GM19452 (cell line): ENCODE measurements around the gene MAP1LC3B2.
"Not testable (repeated sequence)": the region's sequence is repeated elsewhere in the genome, so short reads cannot be mapped to it uniquely, and the experiment has no call there.

Experiments used
- ATAC-seq: cut with Tn5 transposase; IDR thresholded peaks from one replicate; pipeline ENCODE4 v1.9.1; 2021; ENCODE audit not compliant: unreplicated experiment

Gene MAP1LC3B2

DNA sequence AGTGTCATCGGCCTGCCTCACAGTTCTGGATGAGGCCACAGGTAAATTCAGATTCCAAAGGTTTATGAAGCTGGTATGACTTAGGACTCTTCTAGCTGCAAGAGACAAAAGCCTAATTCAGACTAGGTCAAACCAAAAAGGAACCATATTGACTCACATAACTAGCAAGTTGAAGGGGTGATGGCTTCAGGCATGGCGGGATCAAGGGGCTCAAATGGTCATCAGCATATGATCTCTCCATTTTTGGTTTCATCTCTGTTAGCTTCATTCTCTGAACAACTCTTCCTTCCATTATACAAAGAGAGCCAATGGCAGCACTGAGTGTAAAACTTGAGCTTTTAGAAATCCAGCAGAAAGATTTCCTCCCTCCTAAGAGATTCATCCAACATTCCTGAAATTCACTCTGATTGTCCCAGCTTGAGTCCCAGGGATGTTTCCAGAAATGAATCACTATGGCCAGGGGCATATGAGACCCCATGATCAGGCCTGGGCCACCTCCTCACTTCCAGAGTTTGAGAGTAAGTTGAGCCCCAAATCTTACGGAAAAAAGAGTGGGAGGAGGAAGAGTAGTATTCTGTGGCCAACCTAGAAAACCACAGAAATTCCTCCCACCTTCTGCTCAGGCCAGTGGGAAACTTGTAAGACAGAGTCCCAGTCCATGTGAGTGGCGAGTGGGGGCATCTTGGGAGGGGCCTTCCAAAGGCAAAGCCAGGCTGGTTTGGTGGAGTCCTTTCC, 2.0 kb upstream of the MAP1LC3B2 start:
- ATAC-seq = no peak

DNA sequence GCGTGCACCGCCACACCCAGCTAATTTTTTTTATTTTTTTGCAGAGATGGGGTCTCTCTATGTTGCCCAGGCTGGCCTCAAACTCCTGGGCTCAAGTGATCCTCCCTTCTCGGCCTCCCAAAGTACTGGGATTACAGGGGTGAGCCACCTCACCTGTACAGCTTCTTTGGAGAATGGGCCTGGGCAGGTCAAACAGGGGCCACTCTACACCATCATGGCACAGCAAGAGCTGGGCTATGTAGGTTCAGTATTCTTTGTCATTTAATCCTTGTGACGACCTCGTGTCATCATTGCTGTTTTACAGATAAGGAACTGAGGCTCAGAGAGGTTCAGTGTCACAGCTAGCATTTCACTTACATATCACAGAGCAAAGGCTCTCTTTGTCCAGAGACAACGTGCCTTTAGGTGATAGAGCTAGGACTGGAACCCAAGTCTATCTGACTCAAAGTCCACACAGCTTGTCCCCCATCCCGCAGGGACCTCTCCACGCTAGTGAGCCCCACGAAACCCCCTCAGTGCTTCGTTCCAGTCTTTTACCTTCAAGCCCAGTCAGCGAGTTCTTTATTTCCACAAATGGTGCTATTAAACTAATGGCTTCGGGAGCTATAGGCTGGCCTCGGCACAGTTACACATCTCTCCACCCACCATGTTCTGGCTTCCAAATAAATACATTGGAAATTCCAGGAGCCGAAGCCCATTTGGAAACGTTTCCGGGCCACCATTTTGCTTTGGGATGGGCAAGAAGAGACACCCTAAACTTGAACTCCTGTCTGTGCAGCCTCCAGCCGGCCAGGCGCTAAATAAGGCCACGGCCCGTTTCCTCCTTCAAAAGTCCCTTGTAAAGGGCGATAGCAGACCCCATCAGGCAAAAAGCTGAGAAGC, 660 bp upstream of the MAP1LC3B2 start:
- no peak for ATAC-seq

DNA sequence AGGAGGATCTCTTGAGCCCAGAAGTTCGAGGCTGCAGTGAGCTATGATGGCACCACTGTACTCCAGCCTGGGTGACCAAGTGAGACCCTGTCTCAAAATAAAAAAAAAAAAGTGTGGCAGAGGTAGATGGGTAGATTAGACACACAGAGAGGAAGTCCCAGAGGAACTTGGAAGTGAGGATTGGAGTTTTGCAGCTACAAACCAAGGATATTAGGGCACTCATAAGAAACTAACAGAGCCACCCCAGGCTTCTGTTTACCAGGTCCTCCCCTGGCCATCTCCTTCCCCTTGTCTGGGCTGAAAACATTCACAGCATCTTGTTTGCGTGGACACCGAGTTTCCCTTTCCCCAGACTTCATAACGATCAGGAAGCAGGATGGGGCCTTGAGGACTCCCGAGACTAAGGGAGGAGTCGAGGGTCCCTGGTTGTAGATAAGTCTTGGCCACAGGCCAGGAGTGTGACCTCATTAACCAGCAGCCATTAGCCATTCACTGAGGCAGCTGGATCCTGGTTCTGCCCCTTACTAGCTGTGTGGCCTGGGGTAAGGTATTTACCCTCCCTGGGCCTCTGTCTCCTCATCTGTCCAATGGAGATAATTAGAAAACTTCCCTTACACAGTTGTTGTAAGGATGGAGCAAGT, 2.1 kb downstream of the MAP1LC3B2 start:
- no peak for ATAC-seq

DNA sequence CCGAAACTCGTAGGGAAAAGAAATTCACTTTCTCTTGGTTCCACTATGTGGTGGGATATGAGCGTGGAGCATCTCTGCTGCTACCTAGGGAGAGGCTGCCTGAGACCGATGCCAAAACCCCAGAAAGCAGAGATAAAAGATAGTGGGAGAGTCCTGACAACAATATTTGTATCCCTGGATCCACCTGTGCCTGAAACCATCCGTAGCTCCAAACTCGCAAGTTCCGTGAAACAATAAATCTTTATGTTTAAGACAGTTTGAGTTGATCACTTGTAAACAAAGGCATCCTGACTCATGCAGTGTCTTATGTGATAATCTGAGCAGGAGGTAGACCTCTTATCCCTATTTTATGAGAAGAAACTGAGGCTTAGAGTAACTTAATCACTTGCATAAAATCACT, 2.9 kb downstream of the MAP1LC3B2 start:
- ATAC-seq = no peak

DNA sequence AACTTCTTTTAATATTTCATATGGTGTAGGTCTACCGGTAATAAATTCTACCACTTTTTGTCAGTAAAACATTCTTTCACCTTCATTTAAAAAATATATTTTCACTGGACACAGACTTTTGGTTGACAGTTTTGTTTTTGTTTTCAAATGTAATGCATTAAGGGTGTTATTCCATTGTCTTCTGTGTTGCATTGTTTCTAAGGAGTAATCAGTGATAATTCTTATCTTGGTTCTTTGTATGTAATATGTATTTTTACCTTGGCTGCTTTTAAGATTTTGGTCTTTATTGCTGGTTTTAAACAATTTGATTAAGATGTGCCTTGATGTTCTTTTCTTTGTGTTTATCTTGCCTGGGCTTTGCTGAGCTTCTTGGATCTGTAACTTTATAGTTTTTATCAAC, 4.1 kb downstream of the MAP1LC3B2 start:
- ATAC-seq = no peak

DNA sequence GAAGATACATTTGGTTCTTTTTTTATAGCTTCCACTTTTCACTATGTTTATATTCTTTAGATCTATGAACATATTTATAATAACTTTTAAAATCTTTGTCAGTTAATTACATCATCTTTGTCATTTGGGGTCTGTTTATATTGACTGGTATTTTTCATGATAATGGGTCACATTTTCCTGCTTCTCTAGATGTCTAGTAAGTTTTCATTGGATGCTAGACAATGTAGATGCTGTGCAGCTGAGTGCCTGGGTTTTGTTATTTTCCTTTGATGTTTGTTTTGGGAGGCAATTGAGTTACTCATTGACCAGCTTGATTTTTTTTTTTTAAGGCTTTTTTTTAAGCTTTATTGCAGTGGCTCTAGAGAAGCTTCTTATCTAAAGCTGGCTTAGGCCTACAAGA, 4.9 kb downstream of the MAP1LC3B2 start:
- ATAC-seq = no peak

DNA sequence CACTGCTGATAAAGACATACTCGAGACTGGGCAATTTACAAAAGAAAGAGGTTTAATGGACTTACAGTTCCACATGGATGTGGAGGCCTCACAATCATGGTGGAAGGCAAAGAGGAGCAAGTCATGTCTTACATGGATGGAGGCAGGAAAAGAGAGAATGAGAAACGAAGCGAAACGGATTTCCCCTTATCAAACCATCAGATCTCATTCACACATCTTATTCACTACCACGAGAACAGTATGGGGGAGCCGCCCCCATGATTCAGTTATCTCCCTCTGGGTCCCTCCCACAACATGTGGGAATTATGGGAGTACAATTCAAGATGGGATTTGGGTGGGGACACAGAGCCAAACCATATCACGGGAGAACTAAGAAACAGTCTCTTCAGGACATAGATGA, 6.0 kb downstream of the MAP1LC3B2 start:
- ATAC-seq = not testable (repeated sequence)

DNA sequence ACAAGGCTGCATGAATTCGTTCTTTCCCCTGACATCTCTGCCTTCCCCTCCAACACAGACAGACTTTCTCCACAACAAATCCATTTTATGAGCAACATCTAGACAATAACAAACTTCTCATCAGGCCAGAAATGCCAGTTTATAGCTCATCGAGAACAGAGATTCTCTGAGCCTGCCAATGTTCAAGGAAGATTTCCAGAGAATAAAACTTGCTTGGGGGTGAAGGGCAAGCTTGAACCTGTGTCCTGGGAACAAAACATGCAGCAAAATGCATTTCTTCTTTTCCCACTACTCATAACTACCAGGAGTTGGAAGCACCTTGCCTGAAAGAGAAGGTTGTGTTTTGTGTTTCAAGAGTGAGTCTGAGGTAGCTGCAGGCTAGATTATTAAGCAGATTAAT, 6.8 kb downstream of the MAP1LC3B2 start:
- ATAC-seq = no peak

DNA sequence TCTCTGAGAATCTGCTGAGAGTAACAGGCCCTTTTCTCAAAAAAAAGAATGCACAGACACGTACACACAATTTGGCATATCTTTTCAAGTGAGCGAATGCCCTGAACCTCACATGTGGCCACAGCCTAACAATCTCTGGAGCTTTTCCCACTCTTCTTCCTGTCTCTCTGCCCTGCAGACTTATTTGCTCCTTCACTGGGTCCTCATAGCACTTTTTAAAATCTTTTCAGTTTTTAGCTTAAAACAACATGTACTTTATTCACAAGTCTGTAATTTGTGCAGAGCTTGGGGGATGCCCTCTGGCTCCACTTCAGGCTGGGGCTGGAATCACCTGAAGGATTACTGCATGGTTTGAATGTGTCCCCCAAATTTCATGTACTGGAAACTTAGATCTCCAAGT, 9.0 kb downstream of the MAP1LC3B2 start:
- no peak for ATAC-seq

DNA sequence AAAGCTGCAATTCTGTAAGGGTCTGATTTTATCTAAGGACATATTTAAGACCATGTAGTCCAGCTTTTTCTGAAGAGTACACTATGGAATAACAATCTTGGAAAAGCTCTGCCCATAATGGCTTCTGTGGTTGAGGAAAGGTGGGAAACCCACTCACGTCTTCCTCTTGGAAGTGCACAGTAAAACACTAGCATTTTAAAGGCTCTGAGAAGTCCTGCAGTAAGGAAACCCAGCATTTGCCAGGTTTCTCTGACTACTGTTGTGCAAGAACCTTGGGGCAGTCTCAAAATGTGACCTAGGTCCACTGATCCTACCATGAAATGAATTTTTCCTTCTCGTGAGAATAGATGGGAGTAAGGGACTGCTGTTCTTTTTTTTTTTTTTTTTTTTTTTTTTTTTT, 11.9 kb downstream of the MAP1LC3B2 start:
- ATAC-seq = no peak

DNA sequence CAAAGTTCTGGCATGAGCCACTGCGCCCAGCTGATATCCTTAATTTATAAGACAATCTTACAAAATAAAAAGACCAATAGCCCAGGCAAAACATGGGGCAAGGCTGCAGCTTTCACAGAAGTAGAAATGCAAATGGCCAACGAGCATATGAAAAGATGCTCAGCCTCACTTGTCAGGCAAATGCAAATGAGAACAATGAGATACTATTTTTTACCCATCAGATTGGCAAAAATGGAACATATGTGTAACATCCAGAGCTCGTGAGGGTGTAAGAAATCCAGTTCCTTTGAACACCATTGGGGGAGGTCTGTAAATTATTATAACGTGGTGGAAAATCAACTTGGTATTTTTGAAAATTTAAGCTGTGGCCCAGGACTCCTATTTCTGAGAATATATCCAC, 14.6 kb downstream of the MAP1LC3B2 start:
- no peak for ATAC-seq

DNA sequence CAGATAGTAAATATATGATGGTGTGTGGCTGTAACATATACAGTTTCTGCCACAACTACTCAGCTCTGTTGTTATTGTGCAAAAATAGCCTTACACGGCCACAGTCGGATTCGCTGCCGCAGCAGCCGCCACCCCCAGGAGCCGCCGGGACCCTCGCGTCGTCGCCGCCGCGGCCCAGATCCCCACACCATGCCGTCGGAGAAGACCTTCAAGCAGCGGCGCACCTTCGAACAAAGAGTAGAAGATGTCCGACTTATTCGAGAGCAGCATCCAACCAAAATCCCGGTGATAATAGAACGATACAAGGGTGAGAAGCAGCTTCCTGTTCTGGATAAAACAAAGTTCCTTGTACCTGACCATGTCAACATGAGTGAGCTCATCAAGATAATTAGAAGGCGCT, 16.6 kb downstream of the MAP1LC3B2 start:
- ATAC-seq = not testable (repeated sequence)

DNA sequence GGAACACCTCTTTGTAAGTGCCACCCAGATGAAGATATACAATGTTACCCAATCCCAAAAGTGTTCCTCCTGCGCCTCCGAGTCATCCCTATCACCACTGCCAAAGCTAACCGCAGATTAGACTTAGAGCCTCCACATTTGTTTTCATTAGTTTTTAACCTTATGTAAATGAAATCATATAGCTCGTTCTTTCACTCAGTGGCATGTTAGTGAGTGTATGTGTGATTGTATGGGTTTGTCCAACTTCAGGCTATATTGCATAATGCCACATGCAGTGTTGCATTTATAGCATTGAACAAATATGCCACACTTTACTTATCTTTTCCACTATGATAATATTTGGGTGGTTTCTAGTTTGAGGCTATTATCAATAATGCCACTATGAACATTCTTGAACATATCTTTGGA, 18.0 kb downstream of the MAP1LC3B2 start:
- ATAC-seq = no peak

DNA sequence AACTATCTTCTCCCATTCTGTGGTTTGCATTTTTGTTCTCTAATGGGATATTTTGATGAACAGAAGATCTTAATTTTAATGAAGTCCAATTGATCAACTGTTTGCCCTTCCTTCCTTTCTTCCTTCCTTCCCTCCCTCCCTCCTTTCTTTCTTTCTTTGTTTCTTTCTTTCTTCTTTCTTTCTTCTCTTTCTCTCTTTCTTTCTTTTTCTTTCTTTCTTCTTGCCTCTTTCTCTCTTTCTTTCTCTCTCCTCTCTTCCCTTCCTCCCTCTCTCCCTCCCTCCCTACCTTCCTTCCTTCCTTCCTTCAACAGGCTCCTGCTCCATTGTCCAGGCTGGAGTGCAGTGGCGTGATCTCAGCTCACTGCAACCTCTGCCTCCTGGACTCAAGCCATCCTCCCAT, 18.9 kb downstream of the MAP1LC3B2 start:
- no peak for ATAC-seq

DNA sequence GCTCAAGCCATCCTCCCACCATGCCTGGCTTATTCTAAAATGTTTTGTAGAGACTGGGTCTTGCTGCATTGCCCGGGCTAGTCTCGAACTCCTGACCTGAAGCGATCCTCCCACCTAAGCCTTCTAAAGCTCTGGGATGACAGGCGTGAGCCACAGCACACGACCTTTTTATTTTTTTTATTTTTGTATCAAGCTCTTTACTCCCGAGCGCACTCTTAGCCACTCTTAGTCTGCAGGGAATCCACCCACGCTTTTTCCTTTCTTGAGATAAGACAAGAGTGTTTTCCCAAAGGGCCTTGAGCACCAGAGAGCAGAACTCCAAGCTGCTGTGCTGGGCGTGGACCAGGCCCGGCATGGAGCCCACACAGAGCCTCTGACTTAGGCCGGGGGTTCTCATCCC, 23.4 kb downstream of the MAP1LC3B2 start:
- no peak for ATAC-seq

DNA sequence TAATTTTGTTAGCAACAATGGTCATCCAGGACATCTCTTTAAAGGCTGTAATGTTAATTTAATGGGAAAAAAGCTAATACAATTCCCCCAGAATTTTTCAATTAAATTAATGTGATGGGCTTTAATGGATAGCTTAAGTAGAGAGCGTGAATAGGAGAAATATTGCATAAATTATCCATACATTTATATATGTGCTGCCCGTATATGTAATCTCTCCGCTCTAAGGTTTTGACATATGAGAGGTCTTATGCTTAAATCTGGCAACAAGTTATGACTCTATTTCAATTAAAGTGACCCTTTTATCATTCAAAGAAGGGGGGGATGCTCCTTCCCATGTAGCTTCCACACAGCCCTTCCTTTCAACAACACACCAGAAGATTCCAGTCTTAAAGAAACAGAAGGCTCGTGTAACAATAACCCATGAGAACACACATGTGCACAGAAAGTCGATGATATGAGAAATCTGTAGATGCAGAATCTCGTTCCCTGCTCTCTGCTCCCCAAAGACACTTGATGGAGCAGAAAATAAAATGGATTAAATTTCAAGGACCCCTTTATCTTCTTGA, 24.0 kb downstream of the MAP1LC3B2 start:
- ATAC-seq = no peak

DNA sequence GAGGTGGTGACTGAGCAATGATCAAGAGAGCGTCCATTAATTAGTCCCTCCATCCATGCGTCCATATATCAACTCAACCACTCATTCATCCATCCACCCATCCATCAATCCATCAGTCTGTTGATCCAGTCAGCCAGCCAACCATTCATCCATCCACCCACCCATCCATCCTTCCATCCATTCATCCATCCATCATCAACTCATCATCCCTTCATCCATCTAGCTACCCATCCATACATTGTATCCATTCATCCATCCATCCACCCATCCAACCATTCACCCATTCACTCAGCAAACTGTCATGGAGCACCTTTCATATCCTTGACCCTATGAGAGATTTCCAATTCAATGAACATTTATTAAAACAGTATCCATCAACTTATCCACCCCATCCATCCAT, 28.1 kb downstream of the MAP1LC3B2 start:
- no peak for ATAC-seq

DNA sequence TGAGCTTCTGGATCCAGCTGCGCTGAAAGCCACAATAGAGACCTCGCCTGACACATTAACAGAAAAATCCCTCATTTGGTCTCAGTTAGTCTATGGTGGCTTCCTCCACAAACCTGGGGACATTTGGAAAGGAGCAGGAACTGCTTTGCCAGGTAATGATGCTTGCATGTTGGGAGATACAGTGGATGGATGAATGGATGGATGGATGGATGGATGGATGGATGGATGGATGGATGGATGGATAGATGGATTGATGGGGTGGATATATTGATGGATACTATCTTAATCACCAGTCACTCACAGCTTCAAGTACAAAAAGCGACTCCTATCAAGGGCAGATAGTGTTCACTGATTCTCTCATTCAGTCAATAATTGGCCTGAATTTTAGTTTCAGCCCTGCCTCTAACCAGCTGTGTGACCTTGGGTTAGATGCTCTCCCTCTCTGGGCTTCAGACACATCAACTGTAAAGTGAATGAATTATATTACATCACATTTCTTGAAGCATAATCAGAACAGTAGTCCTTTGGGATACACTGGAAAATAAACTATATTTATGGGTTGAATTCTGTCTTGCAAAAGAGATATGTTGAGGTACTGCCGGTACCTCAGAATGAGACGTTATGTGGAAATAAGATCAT, 29.3 kb downstream of the MAP1LC3B2 start:
- no peak for ATAC-seq

DNA sequence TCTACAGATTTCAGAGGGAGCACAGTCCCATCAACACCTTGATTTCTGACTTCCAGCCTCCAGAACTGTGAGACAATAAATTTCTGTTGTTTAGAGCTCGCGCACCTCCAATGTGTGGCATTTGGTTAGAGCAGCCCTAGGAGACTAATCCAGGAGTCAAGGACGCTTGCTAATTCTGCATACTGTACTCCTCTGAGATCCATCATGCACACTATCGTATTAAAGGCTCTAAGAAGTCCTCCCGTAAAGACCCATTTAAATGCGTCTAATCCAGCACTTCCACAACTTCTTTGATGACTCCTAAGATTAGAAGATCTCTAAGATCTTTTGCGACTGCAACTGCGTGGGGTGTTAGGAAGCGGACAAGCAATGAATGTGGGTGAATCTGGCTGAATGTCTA, 30.4 kb downstream of the MAP1LC3B2 start:
- ATAC-seq = no peak

DNA sequence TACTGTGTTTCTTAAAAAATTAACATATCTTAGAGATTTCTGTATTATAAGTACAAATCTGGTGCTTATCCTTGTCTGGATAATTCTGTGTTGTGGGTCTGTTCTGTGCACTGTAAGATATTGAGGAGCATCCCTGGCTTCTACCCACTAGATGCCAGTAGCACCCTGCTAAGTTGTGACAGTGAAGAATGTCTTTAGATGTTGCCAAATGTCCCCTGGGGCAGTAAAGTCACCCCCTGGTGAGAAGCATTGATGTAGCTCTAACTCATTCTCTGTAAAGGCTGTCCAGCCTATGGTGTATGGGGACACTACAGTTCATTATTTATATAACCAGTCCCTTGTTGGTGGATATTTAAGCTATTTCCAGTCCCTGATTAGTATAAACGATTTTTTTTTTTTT, 31.4 kb downstream of the MAP1LC3B2 start:
- ATAC-seq = no peak
